OCI-LY1 (cell line): ENCODE measurements around the gene ADCY9.

ENCODE experiments used
- H2AFZ ChIP-seq: fragments of 200-600 bp; sonication (generic), shearing (Covaris generic); 2 replicates; pipeline ENCODE4 v1.6.0; 2014; ENCODE audit warnings: antibody characterized with exemption, mild to moderate bottlenecking, low read length
- H3F3A ChIP-seq: fragments of 200-600 bp; sonication (generic), shearing (Covaris generic); 2 replicates; pipeline ENCODE4 v1.6.0; 2014; ENCODE audit warnings: mild to moderate bottlenecking, antibody characterized with exemption, low read length, moderate library complexity; ENCODE audit not compliant: insufficient read depth
- H3K27ac ChIP-seq: fragments of 200-600 bp; sonication (generic); 2 replicates; pipeline ENCODE4 v1.5.1; 2014; ENCODE audit warnings: low read length, mixed run types, mild to moderate bottlenecking, low read depth; ENCODE audit not compliant: poor library complexity, severe bottlenecking
- H3K27me3 ChIP-seq: fragments of 200-600 bp; sonication (generic); 2 replicates; pipeline ENCODE4 v1.6.0; 2014; ENCODE audit warnings: antibody characterized with exemption, mild to moderate bottlenecking, low read length, moderate library complexity; ENCODE audit not compliant: insufficient read depth
- H3K36me3 ChIP-seq: fragments of 200-600 bp; sonication (generic); 2 replicates; pipeline ENCODE4 v1.6.1; 2014; ENCODE audit warnings: mild to moderate bottlenecking, antibody characterized with exemption, low read length, moderate library complexity, mixed read lengths; ENCODE audit not compliant: insufficient read depth
- H3K4me1 ChIP-seq: fragments of 200-600 bp; sonication (generic); 2 replicates; pipeline ENCODE4 v1.5.1; 2014; ENCODE audit warnings: mild to moderate bottlenecking, low read length, moderate library complexity; ENCODE audit not compliant: insufficient read depth, severe bottlenecking
- H3K4me2 ChIP-seq: fragments of 200-600 bp; sonication (generic), shearing (Covaris generic); 2 replicates; pipeline ENCODE4 v1.6.1; 2014; ENCODE audit warnings: low read length
- H3K4me3 ChIP-seq: fragments of 200-600 bp; sonication (generic); 2 replicates; pipeline ENCODE4 v1.5.1; 2014; ENCODE audit warnings: low read length, low read depth, mild to moderate bottlenecking, mixed read lengths; ENCODE audit not compliant: poor library complexity, severe bottlenecking
- H3K79me2 ChIP-seq: fragments of 200-600 bp; shearing (Covaris generic); 2 replicates; pipeline ENCODE4 v1.6.1; 2016; ENCODE audit warnings: mixed run types, low read length, mixed read lengths; ENCODE audit not compliant: insufficient read depth
- H3K9ac ChIP-seq: fragments of 200-600 bp; sonication (generic), shearing (Covaris generic); 2 replicates; pipeline ENCODE4 v1.6.1; 2014; ENCODE audit warnings: mild to moderate bottlenecking, low read length, mixed read lengths
- H3K9me2 ChIP-seq: fragments of 200-600 bp; sonication (generic), shearing (Covaris generic); 2 replicates; pipeline ENCODE4 v1.6.1; 2014; ENCODE audit warnings: low read depth, mild to moderate bottlenecking, low read length, mixed read lengths
- H3K9me3 ChIP-seq: fragments of 200-600 bp; shearing (Covaris generic); 2 replicates; pipeline ENCODE4 v1.6.1; 2014; ENCODE audit warnings: low read length, mixed read lengths
- H4K20me1 ChIP-seq: fragments of 200-600 bp; sonication (generic), shearing (Covaris generic); 2 replicates; pipeline ENCODE4 v1.6.0; 2016; ENCODE audit warnings: mild to moderate bottlenecking, low read length; ENCODE audit not compliant: insufficient read depth
- CTCF ChIP-seq: fragments of 200-600 bp; sonication (generic), shearing (Covaris generic); IDR thresholded peaks from 2 replicates; pipeline ENCODE4 v1.5.1; 2017; ENCODE audit warnings: mild to moderate bottlenecking, antibody characterized with exemption, low read length, moderate library complexity, mixed read lengths
- EZH2 ChIP-seq: fragments of 200-600 bp; sonication (generic), shearing (Covaris generic); IDR thresholded peaks from 2 replicates; pipeline ENCODE4 v1.8.0; 2017; ENCODE audit warnings: borderline replicate concordance, mixed run types, mild to moderate bottlenecking, antibody characterized with exemption, low read length, moderate library complexity, mixed read lengths

ADCY9 gene

GRCh38 chr16:4089811-4090301 lies 26.4 kb downstream of the ADCY9 start:
- no peak overlapping the region for H3K4me2 ChIP-seq
- H3K9ac ChIP-seq = no peak overlapping the region
- no peaks in the 10 kb centered on the region for H3F3A ChIP-seq
- no peaks in the 10 kb centered on the region for H3K9me3 ChIP-seq
- no peaks in the 10 kb centered on the region for H3K79me2 ChIP-seq
- H4K20me1 ChIP-seq = no peaks in the 10 kb centered on the region
- no peaks in the 10 kb centered on the region for H3K36me3 ChIP-seq
- no peaks in the 10 kb centered on the region for H3K9me2 ChIP-seq
- H3K4me1 ChIP-seq = no peaks in the 10 kb centered on the region
- no peak overlapping the region for H3K27ac ChIP-seq
- no peak overlapping the region for H3K4me3 ChIP-seq
- H3K27me3 ChIP-seq = 0 out of 2 replicates have a peak, but pooled peaks cover 4% of the 10 kb centered on the region
- H2AFZ ChIP-seq = no peak overlapping the region
- TF ChIP-seq CTCF = no peak
- no peak for TF ChIP-seq EZH2

GRCh38 chr16:4089251-4089810 lies 26.9 kb downstream of the ADCY9 start:
- Histone ChIP-seq H3K4me3 (no peak overlapping the region), H4K20me1 (no peaks in the 10 kb centered on the region), H3K4me2 (no peak overlapping the region), H2AFZ (no peak overlapping the region), H3K9me2 (no peaks in the 10 kb centered on the region), H3K27ac (no peak overlapping the region), H3K9me3 (no peaks in the 10 kb centered on the region), H3K79me2 (no peaks in the 10 kb centered on the region), H3K36me3 (no peaks in the 10 kb centered on the region), H3F3A (no peaks in the 10 kb centered on the region), H3K27me3 (0 out of 2 replicates have a peak, but pooled peaks cover 4% of the 10 kb centered on the region), H3K9ac (no peak overlapping the region), H3K4me1 (no peaks in the 10 kb centered on the region)
- TF ChIP-seq CTCF = no peak
- no peak for TF ChIP-seq EZH2

GRCh38 chr16:4087990-4088577 lies 28.2 kb downstream of the ADCY9 start:
- H3K27me3 ChIP-seq = 0 out of 2 replicates have a peak, but pooled peaks cover 4% of the 10 kb centered on the region

More at GRCh38 chr16:4087990-4088577, 28.2 kb downstream of the ADCY9 start:
- H3K79me2 ChIP-seq = no peaks in the 10 kb centered on the region
- H3K4me3 ChIP-seq = no peak overlapping the region
- H4K20me1 ChIP-seq = no peaks in the 10 kb centered on the region
- H3K4me2 ChIP-seq = no peak overlapping the region
- no peaks in the 10 kb centered on the region for H3K9me2 ChIP-seq
- no peaks in the 10 kb centered on the region for H3K4me1 ChIP-seq
- TF ChIP-seq CTCF = no peak
- TF ChIP-seq EZH2 = no peak
- no peak overlapping the region for H2AFZ ChIP-seq
- H3K9ac ChIP-seq = no peak overlapping the region
- H3F3A ChIP-seq = no peaks in the 10 kb centered on the region
- H3K36me3 ChIP-seq = no peaks in the 10 kb centered on the region
- no peaks in the 10 kb centered on the region for H3K9me3 ChIP-seq
- H3K27ac ChIP-seq = no peak overlapping the region
